ENCODE measurements around the gene HAUS8.
A peak's percentile ranks its signal among the peaks of the same experiment; 100 is the strongest.
"Not testable (repeated sequence)": the region's sequence is repeated elsewhere in the genome, so short reads cannot be mapped to it uniquely, and the experiment has no call there.

HAUS8 gene, protein sequence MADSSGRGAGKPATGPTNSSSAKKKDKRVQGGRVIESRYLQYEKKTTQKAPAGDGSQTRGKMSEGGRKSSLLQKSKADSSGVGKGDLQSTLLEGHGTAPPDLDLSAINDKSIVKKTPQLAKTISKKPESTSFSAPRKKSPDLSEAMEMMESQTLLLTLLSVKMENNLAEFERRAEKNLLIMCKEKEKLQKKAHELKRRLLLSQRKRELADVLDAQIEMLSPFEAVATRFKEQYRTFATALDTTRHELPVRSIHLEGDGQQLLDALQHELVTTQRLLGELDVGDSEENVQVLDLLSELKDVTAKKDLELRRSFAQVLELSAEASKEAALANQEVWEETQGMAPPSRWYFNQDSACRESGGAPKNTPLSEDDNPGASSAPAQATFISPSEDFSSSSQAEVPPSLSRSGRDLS

DNA sequence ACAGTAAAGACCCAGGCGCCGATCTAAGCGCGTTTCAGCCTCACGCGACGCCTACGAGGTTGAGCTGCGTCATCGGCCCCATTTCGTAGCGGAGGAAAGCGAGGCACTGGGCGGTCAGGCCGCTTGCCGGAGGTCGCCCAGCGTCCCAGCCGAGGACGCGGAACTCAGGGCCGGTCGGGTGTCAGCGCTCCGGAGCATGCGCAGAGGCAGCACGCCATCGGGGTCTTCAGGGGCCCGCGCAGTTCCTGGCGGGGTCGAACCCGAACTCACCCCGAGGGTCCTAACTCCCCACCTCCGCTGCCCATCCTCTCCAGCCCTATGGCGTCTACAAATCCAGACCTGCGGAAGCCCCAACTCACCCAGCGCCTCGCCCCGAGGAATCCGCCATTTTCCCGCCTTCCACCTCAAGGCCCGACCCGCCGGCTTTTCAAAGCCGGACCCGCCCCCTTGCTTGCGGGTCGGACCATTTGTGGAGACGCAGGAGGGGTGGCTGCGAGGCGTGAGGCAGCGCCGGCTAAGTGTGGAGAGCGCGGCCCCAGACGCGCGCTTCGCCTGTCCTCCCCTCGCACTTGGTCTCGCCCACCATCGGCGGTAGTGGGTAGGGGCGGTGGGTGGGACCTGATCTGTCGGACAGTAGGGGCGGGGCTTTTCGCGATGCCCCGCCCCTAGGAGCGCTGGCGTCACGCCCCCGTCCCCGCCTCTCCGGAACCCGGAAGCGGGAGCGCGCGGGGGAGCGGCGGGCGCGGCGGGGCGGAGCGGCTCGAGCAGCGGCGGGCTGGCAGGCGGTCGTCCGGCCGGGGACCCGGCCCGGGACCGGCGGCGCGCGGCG is at the start of gene HAUS8, which contains the start of gene MYO9B:
Gene HAUS8, minus strand, starts transcription at position 418 of the 829 bp plus-strand sequence. Its CDS starts 30 bp downstream, at position 388.
Gene MYO9B, plus strand, starts transcription at position 743 of the 829 bp plus-strand sequence. CDS start 25,941 bp downstream, outside the sequence.
- peak; percentile 98 for DNase-seq (ENCODE audit: low read depth)

DNA sequence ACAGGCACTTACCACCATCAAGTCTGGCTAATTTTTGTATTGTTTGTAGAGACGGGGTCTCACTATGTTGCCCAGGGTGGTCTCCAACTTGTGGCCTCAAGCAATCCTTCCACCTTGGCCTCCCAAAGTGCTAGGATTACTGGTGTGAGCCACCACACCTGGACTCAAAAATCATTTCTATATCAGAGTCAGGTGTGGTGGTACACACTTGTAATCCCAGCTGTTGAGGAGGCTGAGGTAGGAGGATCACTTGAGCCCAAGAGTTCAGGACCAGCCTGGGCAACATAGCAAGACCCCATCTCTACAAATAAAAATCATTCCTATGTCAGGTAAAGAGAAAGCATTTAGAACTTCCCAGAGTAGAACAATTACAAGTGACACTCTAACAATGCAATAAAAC is 48.8 kb upstream of the HAUS8 start:
- no peak for DNase-seq (ENCODE audit: low read depth)

DNA sequence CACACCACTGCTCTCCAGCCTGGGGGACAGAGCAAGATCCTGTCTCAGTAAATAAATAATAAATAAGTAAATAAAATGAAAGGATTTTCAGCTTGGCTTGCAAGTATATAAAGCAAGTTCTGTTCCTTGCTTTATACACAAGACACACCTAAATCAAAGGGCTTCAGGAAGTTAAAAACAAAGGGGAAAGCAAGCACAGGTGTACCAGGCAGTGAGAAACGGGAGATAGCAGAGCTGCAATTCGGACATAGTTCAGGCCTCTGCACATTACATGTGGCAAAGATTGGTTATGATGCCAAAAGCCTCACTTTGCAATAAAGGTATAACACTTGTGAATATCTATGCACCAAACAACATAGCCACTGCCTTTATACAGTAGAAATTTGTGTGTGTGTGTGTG is 47.8 kb upstream of the HAUS8 start:
- no peak for DNase-seq (ENCODE audit: low read depth)

DNA sequence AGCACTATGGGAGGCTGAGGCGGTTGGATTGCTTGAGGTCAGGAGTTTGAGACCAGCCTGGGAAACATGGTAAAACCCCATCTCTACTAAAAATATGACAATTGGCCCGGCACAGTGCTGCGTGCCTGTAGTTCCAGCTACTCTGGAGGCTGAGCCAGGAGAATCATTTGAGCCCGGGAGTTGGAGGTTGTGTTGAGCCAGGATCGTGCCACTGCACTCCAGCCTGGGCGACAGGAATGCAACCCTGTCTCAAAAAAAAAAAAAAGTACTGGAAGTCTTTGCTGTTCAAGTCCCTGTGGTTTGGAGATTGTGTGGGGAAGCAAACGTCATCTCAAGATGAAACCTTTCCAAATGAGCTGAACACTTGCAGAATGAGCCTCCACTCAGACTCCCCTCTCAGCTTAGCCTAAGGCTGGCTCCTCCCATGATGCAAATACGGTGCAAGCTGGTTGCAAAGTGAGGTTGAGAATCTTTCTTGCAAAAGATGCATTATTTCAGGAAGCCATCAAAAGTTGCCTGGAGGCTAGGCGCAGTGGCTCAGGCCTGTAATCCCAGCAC is 46.6 kb upstream of the HAUS8 start:
- DNase-seq (ENCODE audit: low read depth), result peak; percentile 77

DNA sequence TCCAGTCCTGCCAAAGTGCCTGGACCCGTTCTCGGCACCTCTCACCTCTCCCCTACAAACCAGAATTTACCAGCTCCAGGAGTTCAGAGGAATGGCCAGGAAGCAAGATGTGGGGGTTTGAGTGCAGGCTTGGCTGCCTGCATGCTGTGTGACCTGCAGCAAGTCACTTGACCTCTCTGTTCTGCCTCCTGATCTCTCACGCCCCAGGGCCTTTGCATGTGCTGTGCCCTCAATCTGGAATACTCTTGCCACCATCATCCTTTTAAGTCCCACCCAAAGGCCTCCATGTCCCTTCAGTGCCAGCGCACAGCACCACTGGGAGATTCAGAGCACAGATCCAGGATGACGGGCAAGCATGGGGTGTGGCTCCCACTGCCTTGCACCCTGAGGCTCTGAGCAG is 43.7 kb upstream of the HAUS8 start:
- DNase-seq (ENCODE audit: low read depth), result no peak

DNA sequence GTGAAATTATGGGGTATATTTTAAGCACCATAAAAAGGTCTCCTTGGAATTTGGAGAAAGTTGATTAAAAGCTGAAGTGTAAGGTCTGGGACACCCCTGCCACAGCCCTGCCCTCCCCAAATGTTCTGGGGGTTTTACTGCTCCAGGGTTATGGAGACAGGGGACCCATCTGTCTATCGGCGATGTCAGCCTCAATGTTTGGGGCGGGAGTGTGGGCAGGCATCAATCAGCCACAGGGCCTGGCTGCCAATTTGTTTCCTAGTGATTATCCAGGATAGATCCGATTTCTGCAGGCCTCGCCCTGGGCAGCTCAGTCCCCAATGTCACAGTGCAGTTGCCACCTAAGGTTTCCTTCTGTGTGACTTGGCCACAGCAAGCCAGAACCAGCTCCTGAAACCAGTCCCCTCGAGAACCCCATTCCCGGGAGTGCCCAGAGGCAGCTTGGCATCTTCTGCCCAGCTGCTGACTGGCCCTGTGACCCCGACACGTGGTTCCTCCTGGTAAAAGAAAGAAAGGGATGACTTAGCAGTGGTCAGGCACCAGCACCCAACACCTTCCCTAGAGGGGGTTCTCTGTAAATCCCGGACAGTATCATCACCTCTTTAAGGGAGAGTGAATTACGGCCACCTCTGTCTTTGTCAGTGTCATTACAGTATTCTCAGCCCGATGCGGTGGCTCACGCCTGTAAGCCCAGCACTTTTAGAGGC is 41.9 kb upstream of the HAUS8 start:
- no peak for DNase-seq (ENCODE audit: low read depth)

DNA sequence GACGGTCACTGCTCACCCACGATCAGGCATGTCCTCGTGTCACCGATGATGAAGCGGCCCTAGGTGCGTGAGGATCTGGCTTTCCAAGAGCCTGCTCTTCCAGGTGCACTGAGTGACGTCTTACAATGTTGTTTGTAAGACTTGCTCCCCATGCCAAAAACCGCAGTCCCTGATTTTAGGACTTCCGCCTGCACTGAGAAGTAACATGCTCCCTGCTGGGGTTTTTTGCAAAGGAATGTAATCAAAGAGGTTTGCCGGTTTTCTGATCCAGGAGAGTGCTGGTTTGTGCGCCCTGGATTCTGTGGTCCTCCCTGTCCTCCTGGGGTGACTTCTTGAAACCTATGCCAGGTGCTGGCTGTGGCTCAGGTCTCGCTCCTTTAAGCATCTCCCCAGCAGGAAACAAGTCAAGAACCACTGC is 39.2 kb upstream of the HAUS8 start:
- DNase-seq (ENCODE audit: low read depth), result no peak

DNA sequence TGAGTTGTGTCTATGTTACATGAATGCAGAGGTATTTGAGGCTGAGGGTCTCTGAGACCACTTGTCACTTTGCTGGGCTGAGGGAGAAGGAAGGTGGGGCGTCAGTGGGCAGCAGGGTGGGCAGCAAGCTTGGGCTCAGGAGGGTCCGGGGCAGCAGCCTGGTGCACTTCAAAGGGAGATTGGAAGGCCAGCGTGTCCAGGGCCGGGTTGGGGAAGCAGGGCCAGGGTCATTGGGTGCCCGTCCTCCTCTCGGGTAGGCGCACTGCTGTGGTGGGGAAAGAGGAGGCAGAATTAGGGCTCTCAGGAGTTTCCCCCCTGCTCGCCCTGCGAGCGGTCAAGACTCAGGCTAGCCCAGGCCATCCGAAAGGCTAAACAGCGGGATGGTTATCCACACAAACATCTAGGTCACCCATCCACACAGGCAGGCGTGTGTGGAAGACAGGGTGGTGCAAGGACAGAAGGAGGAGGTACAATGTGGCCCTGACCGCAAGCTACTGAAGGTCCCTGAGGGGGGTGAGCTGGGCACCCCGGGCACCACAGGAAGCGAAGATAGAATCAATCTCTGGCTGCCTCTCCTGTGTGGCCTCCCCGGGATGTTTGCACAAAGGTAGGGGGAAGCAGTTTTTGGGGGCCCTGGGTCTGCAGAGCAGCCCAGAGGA is 38.0 kb upstream of the HAUS8 start:
- DNase-seq (ENCODE audit: low read depth), result no peak

DNA sequence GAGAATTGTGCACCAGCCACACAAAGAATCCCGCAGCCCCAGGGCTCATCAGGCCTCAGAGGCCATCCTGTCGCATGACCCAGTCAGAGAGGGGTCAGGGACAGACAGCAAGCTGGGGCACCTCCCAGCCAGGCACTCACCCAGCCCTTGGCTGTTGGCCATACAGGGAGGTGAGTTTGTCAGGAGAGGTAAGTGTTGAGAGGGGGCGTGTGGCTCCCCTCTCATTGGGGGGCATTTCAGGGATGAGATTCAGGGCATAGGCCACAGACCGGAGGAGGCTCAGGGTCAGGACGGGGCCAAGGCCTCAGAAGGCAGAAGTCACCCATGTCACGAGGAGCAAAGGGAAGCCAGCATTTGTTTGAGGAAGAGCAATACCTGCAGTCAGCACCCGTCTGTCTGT is 37.4 kb upstream of the HAUS8 start:
- DNase-seq (ENCODE audit: low read depth), result no peak

DNA sequence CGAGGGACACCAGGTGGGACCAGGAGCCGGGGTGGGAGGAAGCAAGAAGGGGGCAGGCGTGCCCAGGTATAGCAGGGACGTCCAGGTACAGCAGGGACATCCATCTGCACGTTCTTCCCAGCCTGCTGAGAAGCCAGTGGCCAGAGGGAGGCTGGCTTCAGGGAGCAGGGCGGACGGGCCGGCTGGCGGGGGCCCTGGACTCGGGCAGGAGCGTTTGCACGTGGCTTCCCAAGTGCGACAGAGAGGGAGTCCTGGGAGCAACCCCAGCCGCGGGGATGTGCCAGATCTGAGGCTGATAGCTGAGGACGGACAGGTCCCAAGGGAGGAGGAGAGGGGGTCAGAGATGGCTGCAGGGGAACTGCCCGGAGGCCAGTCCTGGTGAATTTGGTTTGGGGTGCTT is 37.0 kb upstream of the HAUS8 start:
- DNase-seq (ENCODE audit: low read depth), result no peak

DNA sequence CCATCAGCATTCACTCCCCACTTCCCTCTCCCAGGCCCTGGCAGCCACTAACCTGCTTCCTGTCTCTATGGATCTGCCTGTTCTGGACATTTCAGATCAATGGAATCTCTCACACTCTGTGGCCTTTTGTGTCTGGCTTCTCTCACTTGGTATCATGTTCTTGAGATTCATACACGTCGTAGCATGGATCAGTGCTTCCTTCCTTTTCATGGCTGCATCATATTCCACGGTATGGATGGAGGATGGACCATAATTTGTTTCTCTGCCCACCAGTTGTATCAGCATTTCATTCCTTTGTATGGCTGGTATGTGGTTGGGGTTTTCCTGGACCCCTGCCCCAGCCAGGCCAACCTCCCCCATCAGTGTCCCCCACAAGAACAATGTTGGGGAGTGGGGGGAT is 36.5 kb upstream of the HAUS8 start:
- no peak for DNase-seq (ENCODE audit: low read depth)

DNA sequence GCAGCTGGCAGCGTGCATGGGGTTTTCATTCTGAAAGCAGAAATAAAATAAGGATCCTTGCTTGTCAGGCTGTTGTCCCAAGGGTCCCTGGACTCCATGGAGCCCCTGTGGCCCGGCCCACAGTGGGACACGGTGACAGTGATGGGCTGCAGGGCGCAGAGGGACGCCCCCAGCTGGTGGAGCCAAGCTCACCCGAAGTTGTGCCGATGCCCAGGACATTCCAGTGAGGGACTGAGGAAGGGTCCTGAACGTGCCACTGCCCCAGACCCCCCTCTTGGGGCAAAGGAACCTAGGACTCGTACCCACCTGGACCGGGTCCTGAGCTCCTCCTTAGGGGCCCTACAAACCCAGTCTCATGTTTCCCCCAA is 35.3 kb upstream of the HAUS8 start:
- no peak for DNase-seq (ENCODE audit: low read depth)

DNA sequence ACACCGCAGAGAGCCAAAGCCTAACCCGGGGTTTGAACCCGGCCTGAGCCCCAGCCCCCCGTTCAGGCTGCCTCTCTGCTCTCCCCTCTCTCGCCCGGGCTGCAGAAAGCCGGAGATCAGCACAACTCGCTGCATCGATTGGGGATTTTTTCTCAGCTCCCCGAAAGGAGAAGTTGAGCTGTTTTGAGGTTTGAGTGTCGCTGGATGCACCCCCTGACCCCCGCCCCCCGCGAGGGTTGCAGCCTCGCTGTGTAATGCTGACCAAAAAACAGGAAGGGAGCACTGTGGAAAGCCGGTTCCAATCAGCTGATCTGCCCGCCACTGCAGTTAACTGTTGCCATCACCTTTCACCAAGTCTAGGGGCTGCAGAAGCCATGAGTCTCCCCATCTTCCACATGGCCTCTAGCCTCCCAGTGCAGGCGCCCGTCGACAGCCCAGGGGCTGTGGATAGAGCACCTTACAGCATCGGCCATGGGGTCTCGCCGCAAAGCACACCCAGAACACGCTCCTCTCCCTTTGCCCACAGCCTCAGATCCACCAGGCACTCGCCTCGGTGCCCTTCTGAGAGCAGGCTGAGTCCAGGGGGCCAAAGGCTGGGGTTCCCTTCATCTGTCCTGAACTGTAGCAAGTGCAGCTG is 34.8 kb upstream of the HAUS8 start:
- no peak for DNase-seq (ENCODE audit: low read depth)

DNA sequence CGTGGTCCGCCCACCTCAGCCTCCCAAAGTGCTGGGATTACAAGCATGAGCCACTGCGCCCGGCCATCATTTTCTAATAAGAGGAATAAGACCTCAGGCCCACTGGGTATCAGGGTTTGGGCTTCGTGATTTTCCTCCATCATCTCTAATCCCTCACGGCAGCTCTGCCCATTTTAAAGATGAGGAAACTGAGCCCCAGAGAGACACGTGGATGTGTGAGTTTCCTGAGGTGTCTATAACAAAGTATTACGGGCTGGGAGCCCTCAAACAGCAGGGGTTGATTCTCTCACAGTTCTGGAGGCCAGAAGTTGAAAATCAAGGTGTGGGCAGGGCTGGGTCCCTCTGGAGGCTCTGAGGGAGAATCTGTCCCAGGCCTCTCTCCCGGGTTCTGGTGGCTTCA is 34.0 kb upstream of the HAUS8 start:
- DNase-seq (ENCODE audit: low read depth), result no peak

DNA sequence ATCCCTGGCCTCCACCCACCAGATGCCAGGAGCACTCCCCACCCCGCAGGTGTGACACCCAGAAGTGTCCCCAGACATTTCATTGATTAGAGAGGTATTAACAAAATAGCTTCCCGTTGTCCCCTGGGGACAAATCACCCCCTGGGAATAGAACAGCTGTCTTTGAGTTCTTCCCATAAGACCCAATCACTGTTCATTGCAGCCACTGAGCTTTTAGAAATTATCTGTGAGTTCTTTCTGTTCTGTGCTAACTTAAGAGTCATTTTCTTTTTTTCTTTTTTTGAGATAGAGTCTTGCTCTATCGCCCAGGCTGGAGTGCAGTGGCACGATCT is 33.2 kb upstream of the HAUS8 start:
- no peak for DNase-seq (ENCODE audit: low read depth)

DNA sequence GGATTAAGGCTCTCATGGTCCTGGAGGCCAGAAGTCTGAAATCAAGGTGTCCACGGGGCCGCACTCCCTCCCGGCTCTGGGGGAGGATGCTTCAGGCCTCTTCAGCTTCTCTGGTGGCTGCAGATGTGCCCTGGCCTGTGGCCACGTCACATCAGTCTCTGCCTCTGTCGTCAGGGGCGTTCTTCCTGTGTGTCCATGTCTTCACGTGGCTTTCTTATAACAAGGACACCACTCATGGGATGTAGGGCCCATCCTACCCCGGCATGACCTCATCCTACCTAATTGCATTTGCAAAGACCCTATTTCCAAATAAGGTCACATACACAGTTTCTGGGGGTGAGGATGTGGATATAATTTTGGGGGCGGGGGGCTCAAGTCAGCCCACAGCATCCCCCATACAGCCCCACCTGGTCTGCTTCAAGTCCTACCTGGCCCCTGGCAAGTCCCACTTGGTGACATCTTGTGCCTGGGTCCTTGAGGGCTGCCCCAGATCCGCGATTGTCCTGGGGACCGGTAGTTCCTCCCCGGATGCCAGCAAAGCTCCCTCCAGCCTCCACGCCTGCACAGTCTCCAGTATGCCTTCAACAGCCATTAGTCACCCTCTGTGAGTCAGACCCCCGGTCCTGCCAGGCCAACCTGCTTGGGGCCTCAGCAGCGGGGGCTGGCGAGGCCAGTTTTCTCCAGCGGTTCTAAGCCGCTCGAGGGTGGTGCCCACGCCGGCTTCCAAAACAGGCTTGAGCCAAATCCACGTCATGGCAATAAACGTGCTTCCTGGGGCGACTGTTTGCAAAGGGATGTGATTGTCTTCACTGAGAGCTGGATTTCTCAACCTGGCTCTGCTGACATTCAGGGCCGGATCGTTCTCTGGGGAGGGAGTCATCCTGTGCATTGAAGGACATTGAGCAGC is 32.5 kb upstream of the HAUS8 start:
- peak; percentile 99 for DNase-seq (ENCODE audit: low read depth)

DNA sequence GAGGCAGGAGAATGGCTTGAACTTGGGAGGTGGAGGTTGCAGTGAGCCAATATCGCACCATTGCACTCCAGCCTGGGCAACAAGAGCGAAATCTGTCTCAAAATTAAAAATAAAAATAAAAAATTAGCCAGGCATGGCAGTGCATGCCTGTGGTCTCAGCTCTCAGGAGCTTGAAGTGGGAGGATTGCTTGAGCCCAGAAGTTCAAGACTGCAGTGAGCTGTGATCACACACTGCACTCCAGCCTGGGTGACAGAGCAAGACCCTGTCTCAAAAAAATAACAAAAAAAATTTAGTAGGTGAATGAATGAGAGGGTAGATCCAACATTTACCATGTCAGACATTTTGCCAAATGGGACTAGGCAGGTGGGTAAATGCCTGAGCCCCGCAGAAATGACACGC is 31.7 kb upstream of the HAUS8 start:
- not testable (repeated sequence) for DNase-seq (ENCODE audit: low read depth)

DNA sequence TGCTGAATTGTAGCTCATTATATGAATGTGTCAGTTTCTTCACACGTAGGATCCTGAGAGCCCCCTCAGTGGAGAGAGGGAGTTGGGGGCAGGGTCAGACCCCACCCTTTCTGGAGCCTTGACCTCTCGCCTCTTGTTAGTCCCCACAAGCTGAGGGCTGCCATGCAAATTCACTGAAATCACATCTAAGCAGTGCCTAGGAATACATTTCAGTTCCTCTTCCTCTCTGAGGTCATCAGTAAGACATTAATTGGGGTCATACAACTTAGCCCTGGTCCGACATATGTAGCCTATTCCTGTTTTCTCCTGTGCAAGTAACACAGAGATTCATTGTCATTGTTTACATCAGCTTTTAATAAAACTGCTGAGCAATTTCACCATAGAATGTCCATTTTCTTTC is 30.3 kb upstream of the HAUS8 start:
- DNase-seq (ENCODE audit: low read depth), result no peak

DNA sequence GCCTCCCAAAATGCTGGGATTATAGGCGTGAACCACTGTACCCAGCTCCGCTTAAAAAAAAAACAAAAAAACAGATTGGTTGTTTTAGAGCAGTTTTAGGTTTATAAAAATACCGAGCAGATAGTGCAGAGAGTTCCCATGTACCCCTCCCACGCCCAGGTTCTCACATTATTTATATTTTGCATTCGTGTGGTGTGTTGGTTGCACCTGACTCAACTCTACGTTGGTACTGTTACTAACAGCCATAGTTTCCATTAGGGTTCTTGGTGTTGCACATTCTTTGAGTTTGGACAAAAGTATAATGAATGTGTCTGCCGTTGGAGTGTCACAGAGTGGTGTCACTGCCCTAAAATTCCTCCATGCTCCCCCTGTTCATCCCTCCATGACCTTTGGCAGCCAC is 29.4 kb upstream of the HAUS8 start:
- DNase-seq (ENCODE audit: low read depth), result no peak

DNA sequence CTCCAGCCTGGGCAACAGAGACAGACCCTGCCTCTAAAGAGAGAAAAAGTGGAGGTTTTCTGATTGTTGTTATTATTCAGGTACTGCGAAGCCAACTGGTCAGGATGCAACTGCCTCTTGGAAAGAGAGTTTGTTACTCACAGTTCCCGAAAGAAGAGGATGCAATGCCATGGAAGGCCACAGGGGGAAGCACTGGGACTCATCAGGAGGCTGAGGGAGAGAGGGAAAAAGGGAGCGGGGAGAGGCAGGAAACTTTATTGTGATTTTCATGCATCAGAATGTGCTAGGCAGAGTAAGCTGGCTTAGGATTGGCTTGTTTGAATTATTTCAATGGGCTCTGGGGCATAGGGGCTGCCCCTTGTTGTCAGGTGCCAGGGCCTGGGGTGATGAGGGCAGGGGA is 27.9 kb upstream of the HAUS8 start:
- no peak for DNase-seq (ENCODE audit: low read depth)
